Stimulated activated CD4-positive, alpha-beta T cell treated with anti-CD3 and anti-CD28 coated beads, Interleukin-12 subunit alpha, Interleukin-12 subunit beta, amount 100 ng/mL, for 48 hours (primary cell): ENCODE results near the gene SERHL2.
"Not testable (repeated sequence)": the region's sequence is repeated elsewhere in the genome, so short reads cannot be mapped to it uniquely, and the experiment has no call there.

ENCODE experiments used
- DNase-seq, 3 donors: peaks; one replicate each; pipeline ENCODE4 v3.0.0-alpha.2; 2020; ENCODE audit warnings: low read depth in 2 of 3, low spot score in 1 of 3

The SERHL2 gene

GRCh38 chr22:42553475-42554361 is at the start of gene SERHL2:
SERHL2 (plus strand) TSS chr22:42553956; CDS start chr22:42554021, 65 bp downstream.
- DNase-seq = peak; percentile 63 to 94 (median 83)

DNA sequence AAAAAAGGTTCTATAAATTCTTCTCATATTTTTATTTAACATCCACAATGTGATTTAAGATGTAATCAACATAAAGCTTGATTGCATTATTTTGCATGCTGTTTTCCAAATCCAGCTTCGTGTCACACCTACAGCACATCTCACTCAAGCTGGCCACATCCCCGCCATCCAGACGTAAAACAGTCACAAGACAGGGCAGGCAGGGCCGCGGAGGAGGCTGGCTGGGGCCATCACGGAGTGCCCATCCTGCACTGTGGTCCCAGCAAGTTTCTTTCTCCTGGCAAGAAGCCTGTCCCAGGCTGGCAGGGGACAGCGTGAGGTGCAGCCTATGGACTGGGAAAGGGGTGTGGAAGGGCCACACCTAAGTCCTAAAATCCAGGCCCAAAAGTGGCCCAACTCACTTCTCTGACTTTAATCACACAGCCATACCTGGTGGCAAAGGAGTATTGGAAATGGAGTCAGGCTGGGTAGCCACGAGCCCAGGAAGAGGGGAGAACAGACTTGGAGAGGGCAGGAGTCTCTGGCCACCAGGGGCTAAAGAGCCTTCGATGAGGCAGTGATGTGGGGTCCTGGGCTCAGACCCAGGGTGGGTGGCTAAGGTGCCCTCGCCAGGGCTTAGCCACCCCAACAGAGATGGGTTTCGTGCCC is 45.3 kb upstream of the SERHL2 start:
- DNase-seq = not testable (repeated sequence)

- not testable (repeated sequence) for DNase-seq
Measured at GRCh38 chr22:42508975-42509364, 44.8 kb upstream of the SERHL2 start.

DNA sequence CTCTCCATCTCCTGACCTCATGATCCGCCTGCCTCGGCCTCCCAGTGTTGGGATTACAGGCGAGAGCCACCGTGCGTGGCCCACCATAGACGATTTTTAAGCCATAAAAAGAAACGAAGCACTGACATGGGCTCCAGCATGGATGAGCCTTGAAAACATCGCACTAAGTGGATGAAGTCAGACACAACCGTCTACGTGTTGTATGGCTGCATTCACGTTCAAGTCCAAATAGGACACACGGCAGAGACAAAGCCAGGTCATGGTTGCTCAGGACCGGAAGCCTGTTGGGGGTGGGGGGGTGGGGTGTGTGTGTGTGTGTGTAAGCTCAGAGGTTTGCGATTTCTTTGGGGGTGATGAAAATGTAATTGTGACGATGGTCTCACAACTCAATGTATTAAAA is 44.2 kb upstream of the SERHL2 start:
- no peak for DNase-seq

GRCh38 chr22:42511401-42511891 is 42.3 kb upstream of the SERHL2 start:
- no peak for DNase-seq

DNA sequence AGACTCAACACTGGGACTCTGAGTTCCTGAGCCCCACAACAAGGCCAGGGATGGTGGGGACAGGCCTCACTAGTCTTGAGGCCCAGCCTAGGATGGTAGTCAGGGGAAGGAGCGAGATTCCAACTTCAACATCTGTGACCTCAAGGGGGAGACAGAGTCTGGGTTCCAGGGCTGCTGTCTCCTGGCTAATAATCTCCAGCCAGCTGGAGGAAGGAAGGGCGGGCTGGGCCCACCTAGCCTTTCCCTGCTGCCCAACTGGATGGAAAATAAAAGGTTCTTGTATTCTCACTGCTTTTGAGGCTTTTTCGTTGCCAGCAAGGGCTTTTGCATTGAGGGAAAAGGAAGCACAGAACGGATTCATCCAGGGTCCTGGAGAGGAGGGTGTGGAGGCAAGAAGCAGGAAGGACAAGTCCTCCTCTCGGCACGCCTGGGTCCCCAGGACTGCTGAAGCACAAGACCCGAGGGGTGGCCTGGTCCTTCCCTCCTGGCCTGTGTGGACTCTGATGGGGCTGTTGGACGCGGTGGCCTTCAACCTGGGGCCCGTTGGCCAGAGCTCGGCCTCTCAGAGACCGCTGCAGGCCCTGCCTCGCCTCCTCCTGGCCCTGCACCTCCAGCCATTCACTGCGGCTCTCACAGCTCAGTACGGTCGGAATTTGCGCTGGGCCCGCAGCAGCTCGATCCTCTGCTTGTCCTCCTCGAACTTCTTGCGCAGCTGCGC is 41.3 kb upstream of the SERHL2 start:
- DNase-seq = not testable (repeated sequence)

- not testable (repeated sequence) for DNase-seq
Measured at GRCh38 chr22:42514331-42514730, 39.4 kb upstream of the SERHL2 start.

DNA sequence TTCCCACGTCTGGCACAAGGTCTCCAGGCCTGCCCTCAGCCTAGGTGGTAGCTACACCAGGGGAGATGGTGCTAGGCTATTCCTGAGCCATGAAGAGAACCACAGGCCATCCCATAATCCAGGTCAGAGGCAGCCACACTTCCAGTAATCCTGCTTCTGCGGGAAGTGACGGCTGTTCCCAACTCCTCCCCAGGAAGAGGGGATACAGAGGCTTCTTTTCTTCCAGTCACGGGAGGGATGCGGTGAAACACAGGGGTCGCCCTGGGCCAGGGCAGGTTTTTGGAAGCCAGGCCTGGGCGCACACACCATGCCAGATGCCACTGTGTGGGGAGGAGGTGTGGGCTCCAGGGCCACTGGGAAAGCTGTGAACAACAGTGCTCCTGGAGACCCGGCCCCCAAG is 38.5 kb upstream of the SERHL2 start:
- DNase-seq = not testable (repeated sequence)

DNA sequence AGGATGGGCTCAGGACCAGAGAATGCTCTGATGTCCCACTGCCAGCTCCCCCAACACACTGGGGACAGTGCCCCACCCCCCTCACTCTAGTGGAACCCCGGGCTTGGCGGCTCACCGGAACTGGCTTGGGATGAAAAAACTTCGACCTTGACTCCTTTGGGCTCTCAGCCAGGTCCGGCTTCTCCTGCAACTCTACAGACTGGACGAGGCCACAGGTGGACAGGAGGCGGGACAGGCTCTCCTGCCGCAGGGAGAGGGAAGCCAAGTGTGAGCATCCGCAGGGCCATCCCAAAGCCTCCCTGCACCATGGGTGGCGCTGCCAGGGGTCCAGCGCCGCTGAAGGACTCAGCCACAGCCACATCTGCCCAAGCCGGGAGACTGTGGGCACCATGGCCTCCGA is 37.9 kb upstream of the SERHL2 start:
- DNase-seq = no peak

- not testable (repeated sequence) for DNase-seq
Measured at GRCh38 chr22:42517103-42517502, 36.7 kb upstream of the SERHL2 start.

GRCh38 chr22:42518638-42519524 is 34.9 kb upstream of the SERHL2 start:
- not testable (repeated sequence) for DNase-seq

- DNase-seq = peak; percentile 68 to 93 (median 75)
Measured at GRCh38 chr22:42519525-42520401, 34.0 kb upstream of the SERHL2 start, which contains the start of gene RRP7A. RRP7A (minus strand) TSS chr22:42519796; CDS start chr22:42519786, 10 bp downstream.

DNA sequence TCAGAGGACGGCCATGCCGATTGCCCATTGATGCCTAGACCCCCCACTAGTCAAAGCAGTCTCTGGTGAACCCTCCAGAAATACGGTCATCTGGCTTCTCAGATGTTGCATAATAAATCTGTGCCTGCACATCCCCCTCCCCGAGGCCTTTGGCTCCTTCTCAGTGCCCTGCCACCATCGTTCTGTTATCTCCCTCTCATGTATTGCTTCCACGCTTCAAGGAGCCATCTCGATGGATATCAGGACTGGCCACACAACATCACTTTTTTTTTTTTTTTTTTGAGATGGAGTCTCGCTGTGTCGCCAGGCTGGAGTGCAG is 32.6 kb upstream of the SERHL2 start:
- DNase-seq = no peak

GRCh38 chr22:42522546-42522945 is 31.2 kb upstream of the SERHL2 start:
- DNase-seq = no peak

- no peak for DNase-seq
Measured at GRCh38 chr22:42528591-42529307, 25.0 kb upstream of the SERHL2 start.

DNA sequence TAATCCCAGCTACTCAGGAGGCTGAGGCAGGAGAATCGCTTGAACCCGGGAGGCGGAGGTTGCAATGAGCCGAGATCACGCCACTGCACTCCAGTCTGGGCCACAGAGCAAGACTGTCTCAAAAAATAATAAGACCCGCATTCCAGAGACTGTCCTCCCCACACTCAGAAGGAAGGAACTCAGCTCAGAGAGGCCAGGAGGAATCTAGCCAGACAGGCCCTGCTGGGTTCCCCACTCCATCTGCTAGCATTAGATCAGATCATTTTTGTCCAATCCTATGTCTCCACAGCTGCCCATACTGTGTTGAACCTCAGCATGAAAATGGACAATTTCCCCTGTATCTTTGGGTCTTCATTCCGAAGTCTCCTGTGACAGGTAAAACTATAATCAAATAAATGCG is 24.3 kb upstream of the SERHL2 start:
- not testable (repeated sequence) for DNase-seq

GRCh38 chr22:42531401-42532084 is 22.2 kb upstream of the SERHL2 start:
- not testable (repeated sequence) for DNase-seq

DNA sequence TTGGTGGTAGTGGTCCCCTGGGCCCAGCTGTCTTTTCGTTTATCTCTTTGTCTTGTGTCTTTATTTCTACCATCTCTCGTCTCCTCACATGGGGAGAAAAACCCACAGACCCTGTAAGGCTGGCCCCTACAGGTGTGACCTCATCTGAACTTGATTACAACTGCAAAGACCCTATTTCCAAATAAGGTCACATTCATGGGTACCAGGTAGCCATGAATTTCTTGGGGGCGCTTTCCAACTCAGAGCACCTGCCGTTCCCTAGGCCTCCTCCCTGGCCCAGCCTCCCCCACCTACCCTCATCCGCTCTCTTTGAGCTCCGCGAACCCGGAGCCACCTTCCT is 20.1 kb upstream of the SERHL2 start:
- DNase-seq = no peak
